Muscle of back (tissue), 11 donors: ENCODE measurements around the gene ZNF574. TPM values are rescaled to one million over a fixed set of nuclear protein-coding genes. Genes with fewer than 3 reads are reported as not detected.

Experiments used
- DNase-seq, 3 donors: peaks; one replicate each; pipeline versions ENCODE4 v3.0.0 to v3.0.0-alpha.2; 2013
- polyA plus RNA-seq, 10 donors: library from polyadenylated mRNA; unstranded; fragments of 120-200 nt; gene quantifications; one replicate each; pipeline ENCODE4 v1.2.1, GENCODE V29; 2013; ENCODE audit not compliant: insufficient read length in 10 of 10

Gene ZNF574
- polyA plus RNA-seq, 10 donors = 7.5 to 14.1 (median 9.5) TPM

GRCh38 chr19:42122691-42123607, 47.0 kb downstream of the ZNF574 start:
- no peak for DNase-seq

- no peak for DNase-seq
These were observed 47.8 kb downstream of the ZNF574 start for GRCh38 chr19:42123765-42124164.

GRCh38 chr19:42124386-42124901, 48.5 kb downstream of the ZNF574 start:
- no peak for DNase-seq

- no peak for DNase-seq
These were observed 49.6 kb downstream of the ZNF574 start for GRCh38 chr19:42125536-42125935.

- DNase-seq = no peak
These were observed 50.6 kb downstream of the ZNF574 start for GRCh38 chr19:42126574-42126973.

GRCh38 chr19:42129399-42130253, 53.7 kb downstream of the ZNF574 start:
- peak; percentile 39 to 72 (median 59) for DNase-seq

- no peak for DNase-seq
These were observed 54.2 kb downstream of the ZNF574 start for GRCh38 chr19:42130254-42130573.

Other genes with a start within 250 kb of the ZNF574 start
- gene LYPD4, start 231.5 kb upstream of the ZNF574 start, polyA plus RNA-seq = under 1 TPM in 1 of 10 donors, not detected in 9; 0.15 TPM
- under 1 TPM in 2 of 10 donors, not detected in 8; 0.16 to 0.43 TPM for gene DMRTC2, start 231.1 kb upstream of the ZNF574 start, polyA plus RNA-seq
- gene RPS19, start 215.9 kb upstream of the ZNF574 start, polyA plus RNA-seq = 1,000 to 10,000 TPM; 1,506 to 2,735 (median 2,171) TPM
- 1 to 10 TPM in 5 of 10 donors, under 1 TPM in 5; 0.39 to 2.2 (median 1.2) TPM for gene CD79A, start 198.9 kb upstream of the ZNF574 start, polyA plus RNA-seq
- gene ARHGEF1, start 193.0 kb upstream of the ZNF574 start, polyA plus RNA-seq = 10 to 100 TPM; 26.4 to 58.8 (median 43.1) TPM
- gene ERFL, start 147.7 kb upstream of the ZNF574 start, polyA plus RNA-seq = under 1 TPM in 9 of 10 donors, not detected in 1; 0.07 to 0.29 (median 0.20) TPM
- gene RABAC1, start 116.8 kb upstream of the ZNF574 start, polyA plus RNA-seq = 100 to 1,000 TPM in 2 of 10 donors, 10 to 100 TPM in 8; 44.2 to 104 (median 59.9) TPM
- 1 to 10 TPM in 3 of 10 donors, under 1 TPM in 7; 0.20 to 1.1 (median 0.61) TPM for gene ATP1A3, start 81.9 kb upstream of the ZNF574 start, polyA plus RNA-seq
- gene GRIK5, start 6.0 kb upstream of the ZNF574 start, polyA plus RNA-seq = 1 to 10 TPM; 1.8 to 4.3 (median 3.1) TPM
- 1 to 10 TPM; 1.5 to 3.0 (median 1.7) TPM for gene POU2F2, start 56.3 kb downstream of the ZNF574 start, polyA plus RNA-seq
- gene DEDD2, start 141.5 kb downstream of the ZNF574 start, polyA plus RNA-seq = 10 to 100 TPM in 9 of 10 donors, 1 to 10 TPM in 1; 9.6 to 14.8 (median 12.8) TPM
- gene ZNF526, start 144.1 kb downstream of the ZNF574 start, polyA plus RNA-seq = 1 to 10 TPM; 4.5 to 8.5 (median 5.9) TPM
- gene GSK3A, start 166.4 kb downstream of the ZNF574 start, polyA plus RNA-seq = 10 to 100 TPM; 34.4 to 49.0 (median 42.1) TPM
- 10 to 100 TPM; 28.5 to 46.1 (median 38.4) TPM for gene ERF, start 179.0 kb downstream of the ZNF574 start, polyA plus RNA-seq
- gene CIC, start 193.1 kb downstream of the ZNF574 start, polyA plus RNA-seq = 10 to 100 TPM; 26.8 to 42.2 (median 35.7) TPM
- gene PRR19, start 226.0 kb downstream of the ZNF574 start, polyA plus RNA-seq = 1 to 10 TPM in 4 of 10 donors, under 1 TPM in 6; 0.47 to 1.8 (median 0.78) TPM
- 10 to 100 TPM; 20.0 to 43.7 (median 29.7) TPM for gene PAFAH1B3, start 226.5 kb downstream of the ZNF574 start, polyA plus RNA-seq
- under 1 TPM; 0.16 to 0.56 (median 0.30) TPM for gene TMEM145, start 237.1 kb downstream of the ZNF574 start, polyA plus RNA-seq
- gene MEGF8, start 249.5 kb downstream of the ZNF574 start, polyA plus RNA-seq = 10 to 100 TPM; 20.6 to 33.2 (median 26.3) TPM